GM19463 (cell line): ENCODE measurements around the gene MEGF11.

Experiments
- ATAC-seq: cut with Tn5 transposase; IDR thresholded peaks from one replicate; pipeline ENCODE4 v1.9.1; 2021; ENCODE audit warnings: mild to moderate bottlenecking, moderate library complexity; ENCODE audit not compliant: unreplicated experiment

The MEGF11 gene

DNA sequence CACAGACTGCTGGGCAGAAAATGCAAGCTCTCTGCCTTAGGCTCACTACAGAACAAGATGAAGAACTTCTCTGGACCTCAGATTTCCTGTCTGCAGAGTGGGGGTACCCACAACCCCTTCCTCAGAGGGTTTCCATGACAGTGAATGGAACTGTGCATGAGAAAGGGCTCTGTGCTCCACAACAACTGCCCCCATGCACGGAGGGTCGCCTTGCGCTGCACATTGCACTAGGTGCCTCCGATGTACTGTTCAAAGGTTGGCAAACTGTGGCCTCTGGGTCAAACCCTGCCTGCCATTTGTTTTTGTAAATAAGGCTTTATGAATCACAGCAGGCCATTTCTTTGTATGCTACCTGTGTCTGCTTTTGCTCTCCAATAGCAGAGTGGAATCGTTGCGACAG lies 212.3 kb downstream of the MEGF11 start:
- ATAC-seq: no peak

DNA sequence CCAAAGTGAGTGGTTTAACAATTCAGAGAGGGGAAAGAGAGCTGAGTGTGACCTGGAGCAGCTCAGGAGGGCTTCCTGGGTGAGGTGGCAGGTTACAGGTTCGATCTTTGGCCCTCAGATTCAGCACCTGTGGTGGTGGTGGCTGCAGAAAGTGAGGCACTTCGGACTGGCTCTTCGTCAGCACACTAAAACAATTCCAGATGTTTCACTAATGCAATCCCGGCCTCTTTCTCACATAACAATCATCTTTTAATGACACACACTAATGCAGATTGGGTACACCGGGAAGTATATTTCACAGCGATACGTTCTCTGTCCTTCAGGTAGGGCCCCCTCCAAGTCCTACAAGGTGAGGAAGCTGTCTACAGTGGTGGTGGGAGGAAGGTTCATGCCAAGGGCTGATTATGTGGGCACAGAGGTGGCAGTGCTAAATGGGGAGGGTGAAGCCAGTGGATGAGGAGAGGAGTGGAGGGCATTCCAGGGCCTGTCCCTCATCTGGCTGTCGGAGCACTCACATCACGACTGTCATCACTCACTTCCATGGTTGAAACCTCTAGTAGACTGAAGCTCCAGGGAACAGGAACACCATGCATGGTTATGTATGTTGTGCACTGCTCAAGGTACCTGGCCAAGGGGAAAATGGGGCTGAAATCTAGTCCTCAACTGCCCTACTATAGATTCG lies 213.2 kb downstream of the MEGF11 start:
- no peak for ATAC-seq

DNA sequence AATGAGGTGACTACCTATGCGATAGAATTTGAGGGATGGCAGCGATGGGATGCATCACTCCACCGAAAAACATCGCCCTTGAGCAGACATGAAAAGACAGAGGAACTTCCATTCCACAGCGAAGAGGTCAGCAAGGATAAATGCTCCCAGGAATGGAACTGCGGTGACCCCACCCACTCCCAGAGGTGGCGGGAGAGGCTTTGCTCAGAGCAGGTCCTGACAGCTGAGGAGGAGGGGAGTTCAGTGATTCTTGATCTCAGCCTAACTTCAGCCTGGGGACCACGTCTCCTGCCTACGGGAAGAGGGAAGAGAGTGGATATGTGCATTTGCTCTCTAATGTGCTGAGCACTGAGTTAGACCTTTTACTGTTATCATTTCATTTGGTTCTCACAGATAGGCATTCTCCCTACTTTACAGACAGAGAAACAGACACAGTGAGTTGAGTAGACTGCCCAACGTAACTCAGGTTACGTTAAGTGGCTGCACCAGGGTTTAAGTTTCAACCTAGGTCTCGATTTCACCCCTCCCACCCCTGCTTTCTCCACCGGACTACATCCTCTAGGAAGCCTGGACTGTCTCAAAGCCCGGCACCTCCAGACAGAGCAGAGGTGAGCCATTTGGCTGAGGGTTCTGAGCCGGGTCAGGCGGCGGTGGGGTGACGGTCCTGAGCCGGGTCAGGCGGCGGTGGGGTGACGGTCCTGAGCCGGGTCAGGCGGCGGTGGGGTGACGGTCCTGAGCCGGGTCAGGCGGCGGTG lies 214.3 kb downstream of the MEGF11 start:
- ATAC-seq: no peak

DNA sequence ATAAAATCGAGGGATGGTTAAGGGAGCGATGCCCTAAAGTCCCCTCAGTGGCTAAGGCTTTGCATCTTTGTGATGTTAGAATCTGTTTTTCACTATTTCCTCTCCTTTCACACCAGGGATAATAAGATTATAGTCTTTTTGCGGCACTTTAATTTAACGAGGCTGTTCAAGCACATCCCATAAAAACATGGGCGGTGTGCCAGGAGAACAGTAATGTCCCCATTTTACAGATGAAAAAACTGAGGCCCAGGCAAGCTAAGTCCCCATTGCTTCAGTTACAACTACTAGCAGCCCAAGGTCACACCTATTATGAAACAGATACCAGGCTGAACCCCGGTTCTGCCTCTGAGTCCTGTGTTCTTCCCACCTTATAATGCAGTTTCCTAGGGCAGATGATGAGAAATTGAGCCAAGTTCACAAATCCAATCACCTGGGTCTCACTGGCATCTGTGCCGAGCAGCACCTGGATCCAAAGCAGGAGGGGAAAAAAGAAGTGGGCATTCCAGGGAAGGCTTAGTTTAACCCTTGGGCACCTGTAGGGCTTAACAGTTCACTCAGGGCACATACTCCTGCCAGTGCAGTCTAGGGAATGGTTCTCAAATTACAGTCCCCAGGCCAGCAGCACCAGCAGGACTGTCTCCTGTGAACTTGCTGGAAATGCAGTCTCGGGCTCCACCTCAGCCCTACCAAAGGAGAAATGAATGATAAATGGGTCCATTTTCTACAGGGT lies 215.0 kb downstream of the MEGF11 start:
- ATAC-seq: no peak

DNA sequence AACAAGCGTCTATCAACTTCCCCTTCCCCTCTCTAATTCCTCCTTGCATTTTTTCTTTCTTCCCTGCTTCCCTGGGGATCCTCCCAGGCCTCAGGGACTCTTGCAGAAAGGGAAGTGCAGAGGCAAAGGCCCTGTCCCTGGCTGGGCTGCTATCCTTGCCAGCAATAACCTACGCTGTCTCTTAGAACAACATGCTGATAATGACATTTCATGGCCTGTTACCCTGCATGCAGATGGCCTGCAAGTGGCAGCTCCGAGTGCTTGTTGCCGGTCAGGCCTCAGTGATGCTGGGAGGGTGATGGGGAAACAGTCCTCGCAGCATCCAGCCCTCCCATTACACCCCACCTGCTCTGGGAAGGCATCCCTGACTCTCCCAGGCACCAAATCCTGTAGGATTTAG lies 216.7 kb downstream of the MEGF11 start:
- no peak for ATAC-seq

DNA sequence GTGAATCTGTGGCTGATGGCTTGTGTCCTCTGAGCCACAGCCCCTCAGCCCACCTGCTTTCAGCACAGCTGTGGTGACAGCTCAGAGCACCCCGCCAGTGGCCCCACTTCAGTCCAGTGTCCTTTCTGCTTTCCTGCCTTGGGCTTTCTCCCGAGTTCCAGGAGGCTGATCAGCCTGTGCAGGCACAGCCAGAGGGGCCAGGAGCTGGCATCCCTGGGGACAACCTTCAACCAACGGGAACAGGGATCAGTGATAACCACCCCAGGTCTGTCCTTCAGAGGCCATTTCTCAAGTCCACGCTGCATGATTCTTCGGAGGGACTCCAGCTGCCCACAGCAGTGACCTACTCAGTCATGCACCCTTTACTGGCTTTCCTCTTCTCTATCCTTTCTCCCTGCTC lies 217.6 kb downstream of the MEGF11 start:
- no peak for ATAC-seq

DNA sequence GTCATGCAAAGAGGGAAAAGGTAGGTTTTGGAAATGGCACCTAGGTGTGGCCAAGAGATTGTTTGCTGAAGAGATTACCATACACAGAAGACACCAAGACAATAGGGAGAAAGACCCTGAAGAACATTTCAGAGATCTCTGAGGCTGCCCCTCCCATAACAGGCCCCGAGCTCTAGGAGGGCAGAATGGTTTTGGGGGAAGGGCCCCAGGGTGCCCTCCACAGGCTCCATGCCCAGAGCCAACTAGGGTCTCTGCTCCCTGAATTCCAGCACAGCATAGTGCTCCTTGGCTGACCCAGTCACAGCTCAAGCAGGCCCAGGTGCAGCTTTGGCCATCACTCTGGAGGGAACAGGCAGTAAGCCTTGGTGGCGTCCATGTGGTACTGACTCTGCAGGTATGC lies 220.4 kb downstream of the MEGF11 start:
- no peak for ATAC-seq

DNA sequence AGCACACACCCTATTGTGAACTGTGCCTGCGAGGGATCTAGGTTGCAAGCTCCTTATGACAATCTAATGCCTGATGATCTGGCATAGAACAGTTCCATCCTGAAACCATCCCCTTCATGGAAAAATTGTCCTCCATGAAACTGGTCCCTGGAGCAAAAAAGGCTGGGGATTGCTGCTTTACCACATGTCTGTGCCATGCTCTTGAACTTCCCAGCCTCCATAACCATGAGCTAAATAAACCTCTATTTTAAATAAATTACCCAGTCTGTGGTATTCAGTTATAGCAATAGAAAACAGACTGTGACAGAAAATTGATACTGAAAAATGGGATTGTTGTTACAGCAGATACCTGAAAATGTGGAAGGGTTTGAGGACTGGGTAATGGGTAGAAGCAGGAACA lies 221.5 kb downstream of the MEGF11 start:
- no peak for ATAC-seq

DNA sequence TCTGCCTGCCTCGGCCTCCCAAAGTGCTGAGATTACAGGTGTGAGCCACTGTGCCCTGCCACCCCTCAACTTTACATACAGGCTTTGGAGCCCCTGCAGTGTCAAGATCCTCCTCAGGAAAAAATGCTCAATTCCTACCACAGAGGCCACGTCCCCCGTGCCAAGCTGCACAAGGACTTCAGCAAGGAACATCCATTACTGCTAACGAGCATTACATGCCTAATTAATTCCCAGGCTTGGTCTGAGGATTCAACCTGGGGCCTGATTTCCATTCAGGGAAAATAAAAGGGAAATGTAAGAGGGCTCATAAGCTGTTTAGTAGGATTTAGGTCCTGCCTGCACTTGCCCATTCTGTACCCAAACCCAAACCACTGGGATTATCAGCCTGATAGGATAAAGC lies 222.9 kb downstream of the MEGF11 start:
- no peak for ATAC-seq

DNA sequence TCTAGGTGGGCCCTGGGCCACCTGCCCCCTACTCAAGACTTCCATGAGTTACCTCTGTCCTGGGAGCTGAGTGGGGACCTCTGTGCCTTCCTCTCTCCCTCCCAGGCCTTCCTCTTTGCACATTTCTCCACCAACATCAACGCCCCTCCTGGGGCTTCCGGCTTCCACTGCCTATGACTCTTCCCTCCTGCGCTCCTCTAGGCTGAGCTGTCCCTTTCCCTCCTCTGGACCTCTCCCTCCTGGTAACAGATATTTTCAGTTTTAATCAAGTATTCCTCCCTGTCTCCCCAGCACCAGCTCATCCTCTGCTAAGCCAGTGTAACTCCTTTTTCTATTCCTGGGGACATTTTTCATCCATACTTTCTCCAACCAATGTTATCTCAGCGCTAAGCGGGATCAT lies 223.9 kb downstream of the MEGF11 start:
- ATAC-seq: no peak

DNA sequence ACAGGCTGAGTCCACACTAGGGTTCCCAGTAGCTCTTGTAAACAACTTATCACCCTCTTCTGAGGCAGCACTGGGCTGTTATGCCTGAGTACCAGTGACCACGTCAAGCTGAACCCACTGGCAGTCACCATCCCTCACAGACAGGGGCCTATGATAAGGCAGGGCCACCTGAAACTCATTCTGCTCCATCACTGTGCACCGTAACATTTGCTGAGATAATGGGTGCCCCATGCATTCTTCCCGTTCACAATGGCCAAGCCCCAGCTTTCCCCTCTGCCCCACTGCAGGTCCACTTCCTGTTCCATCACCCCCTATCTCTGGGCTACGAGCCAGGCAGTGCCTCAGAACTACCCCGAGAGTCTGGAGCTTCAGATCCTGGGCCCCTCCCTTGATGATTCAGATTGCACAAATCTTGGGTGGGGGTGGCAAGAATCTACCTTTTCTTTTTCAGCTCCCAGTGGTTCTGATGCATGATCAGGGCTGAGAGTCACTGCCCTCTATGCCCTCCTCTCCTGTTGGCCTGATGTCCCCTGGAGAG lies 226.2 kb downstream of the MEGF11 start:
- ATAC-seq: no peak

DNA sequence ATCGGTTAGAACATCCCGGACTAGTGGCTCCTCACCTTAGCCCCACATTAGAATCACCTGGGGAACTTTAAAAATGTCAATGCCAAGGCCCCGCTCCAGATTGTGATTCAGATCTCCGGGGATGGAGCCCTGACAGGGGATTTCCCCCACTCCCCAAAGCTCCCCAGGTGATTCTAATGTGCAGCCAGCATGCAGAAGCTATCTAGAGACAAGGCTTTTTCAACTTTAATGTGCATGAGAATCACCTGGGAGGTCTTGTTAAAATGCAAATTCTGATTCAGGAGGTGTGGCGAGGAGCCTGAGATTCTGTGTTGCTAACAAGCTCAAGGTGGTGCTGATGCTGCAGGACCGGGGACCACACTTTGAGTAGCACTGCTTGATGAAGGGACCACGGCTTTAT lies 227.6 kb downstream of the MEGF11 start:
- ATAC-seq: no peak

DNA sequence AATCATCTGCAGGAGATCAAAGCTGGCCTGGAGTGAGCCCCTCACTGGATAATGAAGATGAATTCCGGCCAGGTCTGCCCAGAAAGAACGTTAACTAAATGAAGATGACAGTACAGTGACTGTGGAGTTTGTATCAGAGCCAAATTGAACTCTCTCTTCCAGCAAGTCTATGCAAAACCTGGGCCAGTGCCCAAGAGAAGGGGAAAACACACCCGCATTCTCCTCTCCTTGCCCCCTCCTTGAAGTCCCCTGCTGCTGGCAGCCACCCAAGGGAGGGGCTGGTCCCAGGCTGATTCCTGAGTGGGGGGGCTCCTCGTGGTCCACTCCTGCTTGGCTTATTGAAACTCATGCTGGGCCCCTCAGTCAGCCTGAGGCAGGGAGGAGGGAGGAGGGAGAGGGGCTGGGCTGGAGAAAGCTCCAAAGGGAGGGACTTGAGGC lies 228.5 kb downstream of the MEGF11 start:
- no peak for ATAC-seq

DNA sequence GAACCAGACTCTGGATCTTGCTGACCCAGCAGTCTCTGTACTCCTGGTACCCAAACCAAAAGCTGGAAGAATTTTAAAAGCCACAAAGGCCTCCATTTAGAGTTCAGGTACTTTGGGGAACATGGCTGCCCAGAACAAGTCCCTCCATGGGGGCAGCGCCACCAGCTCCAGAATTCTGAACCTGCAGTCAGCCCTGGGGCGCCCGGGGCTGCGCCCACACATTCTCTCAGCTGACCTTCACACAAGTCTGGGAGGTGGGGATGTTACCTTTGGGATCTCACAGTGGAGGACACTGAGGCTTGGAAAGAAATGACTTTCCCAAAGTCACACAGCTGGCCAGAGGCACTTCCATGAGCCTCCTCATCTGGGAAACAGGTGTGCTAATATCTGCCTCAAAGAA lies 229.4 kb downstream of the MEGF11 start:
- no peak for ATAC-seq

DNA sequence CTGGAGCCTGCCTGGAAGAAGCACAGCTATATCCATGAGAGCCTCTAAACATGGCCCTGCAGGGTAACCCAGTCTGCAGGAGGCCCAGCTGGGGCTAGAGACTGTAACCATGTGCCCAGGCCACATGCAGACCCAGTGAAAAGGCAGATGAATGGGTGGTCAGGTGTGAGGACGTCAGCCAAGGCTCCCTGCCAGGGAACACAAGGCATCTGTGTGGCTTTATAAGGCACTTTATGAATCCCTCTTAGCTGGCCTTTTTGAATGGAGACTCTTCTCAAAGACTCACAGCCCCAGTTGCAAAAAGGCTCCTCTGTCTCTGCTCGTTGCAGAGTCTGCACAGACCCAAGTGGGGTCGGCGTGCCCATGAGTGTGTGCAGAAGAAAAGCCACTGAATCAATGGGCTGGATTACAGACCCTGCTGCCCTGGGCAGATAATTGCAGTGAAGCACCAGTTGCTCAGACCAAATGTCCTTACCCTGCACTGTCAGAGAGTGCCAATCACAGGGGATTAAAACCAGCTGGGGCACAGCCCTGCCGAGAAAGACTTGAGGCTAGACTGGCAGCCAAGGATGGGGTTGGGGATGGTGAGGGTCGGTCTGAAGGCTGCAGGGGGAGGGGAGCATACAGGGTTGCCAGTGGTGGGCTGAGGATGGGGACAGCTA lies 230.1 kb downstream of the MEGF11 start:
- no peak for ATAC-seq

DNA sequence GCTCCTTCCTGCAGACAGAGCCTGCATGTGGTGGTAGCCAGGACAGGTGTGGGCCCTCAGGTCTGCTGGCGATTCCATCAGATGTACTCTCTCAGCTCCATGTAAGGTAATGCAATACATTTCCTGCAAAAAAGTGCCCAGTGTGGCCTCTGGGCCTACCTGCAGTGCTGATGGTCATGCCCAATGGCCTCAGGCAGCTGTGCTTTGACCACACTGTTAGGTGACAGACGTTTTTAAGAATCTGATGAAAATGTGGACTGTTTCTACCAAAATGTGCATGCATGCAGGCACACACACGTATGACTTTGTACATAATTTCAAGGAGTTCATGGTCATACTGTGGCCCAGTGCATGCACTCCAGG lies 231.4 kb downstream of the MEGF11 start:
- ATAC-seq: no peak

DNA sequence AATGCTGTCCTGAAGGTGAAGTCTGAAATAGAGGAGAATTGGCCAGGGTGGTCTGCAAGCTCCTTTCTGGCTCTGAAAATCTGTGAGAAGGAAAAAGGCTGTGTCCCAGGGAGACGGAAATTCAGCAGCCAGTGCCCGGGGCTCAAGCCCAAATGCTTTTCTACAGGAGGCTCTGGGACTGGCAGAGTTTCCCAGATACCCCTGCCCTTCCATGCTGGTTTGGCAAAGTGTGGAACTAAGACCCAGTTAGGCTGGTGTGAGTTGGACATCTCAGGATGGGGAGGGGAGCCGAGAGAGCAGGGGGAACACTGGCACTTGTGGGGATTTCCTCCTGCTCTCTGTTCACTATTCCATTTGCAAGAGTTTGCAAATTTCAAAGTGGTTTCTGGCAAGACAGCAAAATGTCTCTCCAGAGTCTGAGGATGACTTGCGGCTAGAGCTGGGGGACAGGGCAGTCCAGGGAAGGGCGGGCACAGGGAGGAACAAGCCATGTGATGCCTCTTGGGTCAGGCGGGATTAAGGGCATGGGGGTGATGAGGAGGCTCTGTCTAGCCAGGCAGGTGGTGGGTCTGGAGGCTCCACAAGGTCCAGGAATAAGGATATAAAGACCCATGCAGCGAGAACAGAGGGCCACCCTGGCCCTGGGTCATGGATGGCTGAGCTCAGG lies 231.9 kb downstream of the MEGF11 start:
- no peak for ATAC-seq

DNA sequence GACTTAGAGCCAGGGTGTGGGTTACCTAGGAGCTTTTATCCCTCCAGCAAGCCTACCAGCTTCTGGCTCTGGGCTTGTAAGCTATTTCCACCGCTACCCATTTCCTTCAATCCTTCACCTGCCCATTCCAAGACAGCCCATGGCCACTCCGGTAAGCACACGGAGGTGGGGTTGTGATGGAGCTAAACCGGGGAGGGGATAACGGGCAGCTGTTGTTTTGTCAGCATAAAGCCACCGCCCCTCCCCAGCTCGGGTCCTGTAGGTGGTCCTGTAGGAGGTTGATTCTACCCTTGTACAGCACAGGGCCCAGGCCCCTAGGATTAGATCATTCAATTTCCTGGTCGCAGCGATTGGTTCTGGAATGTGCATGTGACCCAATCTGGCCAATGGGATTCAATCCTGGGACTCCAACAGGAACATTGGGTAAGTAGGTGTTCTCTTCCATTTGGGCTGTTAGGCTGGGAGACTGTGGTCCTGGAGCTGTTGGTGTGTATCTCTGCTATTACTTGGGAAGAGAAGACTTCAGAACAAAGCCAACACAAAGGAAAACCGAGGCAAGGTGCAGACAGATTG lies 233.6 kb downstream of the MEGF11 start:
- ATAC-seq: no peak

DNA sequence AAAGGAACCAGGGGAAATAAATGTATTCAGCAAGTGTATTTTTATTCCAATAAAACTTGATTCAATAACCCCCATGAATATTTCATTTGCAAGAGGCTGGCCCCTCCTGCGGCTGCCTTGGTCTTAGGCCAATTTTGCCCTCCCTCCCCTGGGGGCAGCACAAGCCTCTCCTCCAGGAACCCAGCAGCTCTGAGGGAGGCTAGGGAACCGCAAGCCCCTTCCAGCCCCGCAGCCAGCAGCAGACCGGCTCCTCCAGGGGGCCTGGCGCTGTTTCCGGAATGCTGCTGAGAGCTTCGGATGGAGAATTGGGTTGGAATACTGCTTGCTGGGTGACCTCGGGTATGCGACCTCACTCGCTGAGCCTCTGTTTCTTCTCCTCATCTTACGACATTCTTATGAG lies 234.2 kb downstream of the MEGF11 start:
- no peak for ATAC-seq

DNA sequence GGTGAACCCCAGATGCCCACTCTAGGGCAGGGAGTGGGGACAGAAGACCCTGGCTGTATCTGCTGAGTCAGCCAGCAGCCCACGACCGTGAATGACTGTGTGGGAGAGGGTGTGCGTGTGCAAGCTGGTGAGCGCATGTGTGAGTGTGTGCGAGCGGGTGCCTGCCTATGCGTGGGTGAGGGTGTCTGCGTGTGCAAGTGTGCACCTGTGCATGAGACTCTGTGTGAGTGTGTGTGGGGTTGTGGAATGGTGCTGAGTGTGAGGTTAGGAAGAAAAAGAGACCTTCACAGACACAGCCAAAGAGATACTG lies 235.1 kb downstream of the MEGF11 start:
- no peak for ATAC-seq
